Esophagus squamous epithelium (tissue), 5 donors: ENCODE results near the gene NR1I3. TPM values are rescaled to one million over a fixed set of nuclear protein-coding genes. Genes with fewer than 3 reads are reported as not detected.

Experiments used
- DNase-seq: peaks from one replicate; lab custom pipeline; 2025; lab: John Stamatoyannopoulos, UW
- H3K27ac ChIP-seq, 4 donors: fragments of 200-600 bp; sonication (generic); one replicate each; pipeline ENCODE4 v1.5.1; 2016 to 2019; ENCODE audit warnings: mild to moderate bottlenecking in 1 of 4
- H3K27me3 ChIP-seq, 4 donors: fragments of 200-600 bp; sonication (generic); 1 replicate in 3 of 4; 2 replicates in 1 of 4; pipeline versions ENCODE4 v1.5.1 to v1.6.0; 2017 to 2021; ENCODE audit warnings: antibody characterized with exemption in 1 of 4
- H3K36me3 ChIP-seq, 3 donors: fragments of 200-600 bp; sonication (generic); one replicate each; pipeline ENCODE4 v1.5.1; 2016 to 2019
- H3K4me1 ChIP-seq, 3 donors: fragments of 200-600 bp; sonication (generic); one replicate each; pipeline ENCODE4 v1.5.1; 2017 to 2019
- H3K4me3 ChIP-seq, 4 donors: fragments of 200-600 bp; sonication (generic); 1 replicate in 3 of 4; 2 replicates in 1 of 4; pipeline ENCODE4 v1.5.1; 2016 to 2019; ENCODE audit warnings: mild to moderate bottlenecking in 2 of 4, moderate library complexity in 1 of 4
- H3K9me3 ChIP-seq, 3 donors: fragments of 200-600 bp; sonication (generic); one replicate each; pipeline ENCODE4 v1.5.1; 2016 to 2019
- POLR2A ChIP-seq, 4 donors: fragments of 450-650 bp; IDR thresholded peaks; one replicate each; pipeline ENCODE4 v1.6.1; 2017; ENCODE audit warnings: antibody characterized with exemption in 4 of 4, mild to moderate bottlenecking in 4 of 4, moderate library complexity in 3 of 4
- WGBS, 2 donors: methylation state at CpG; one replicate each; pipeline ENCODE4 v1.1.5; 2018; 5-methylcytosine and 5-hydroxymethylcytosine counted together
- intact Hi-C: fragments of 100-400 bp; cut with DNase I; formaldehyde crosslinking; loops from one replicate; pipeline ENCODE4 v1.15.0; 2022
- total RNA-seq, 4 donors: library from RNA; depleted of rRNA; stranded (reverse); fragments of >200 nt; gene quantifications; one replicate each; pipeline ENCODE4 v1.1.0, GENCODE V29; 2016
- TF ChIP-seq, protein P1 (sequence below), 6 experiments: fragments of 450-650 bp in 4 of 6; fragments of 200-600 bp in 2 of 6; sonication (generic) in 2 of 6; IDR thresholded peaks; one replicate each; pipeline ENCODE4 v1.5.1; 2016 to 2019; ENCODE audit warnings: antibody characterized with exemption in 6 of 6, mild to moderate bottlenecking in 4 of 6, moderate library complexity in 4 of 6
- donor health status: DM: yes; HTN: yes; CAD: no.

Gene NR1I3
- total RNA-seq, 4 donors from 2014 or later: not detected

DNA sequence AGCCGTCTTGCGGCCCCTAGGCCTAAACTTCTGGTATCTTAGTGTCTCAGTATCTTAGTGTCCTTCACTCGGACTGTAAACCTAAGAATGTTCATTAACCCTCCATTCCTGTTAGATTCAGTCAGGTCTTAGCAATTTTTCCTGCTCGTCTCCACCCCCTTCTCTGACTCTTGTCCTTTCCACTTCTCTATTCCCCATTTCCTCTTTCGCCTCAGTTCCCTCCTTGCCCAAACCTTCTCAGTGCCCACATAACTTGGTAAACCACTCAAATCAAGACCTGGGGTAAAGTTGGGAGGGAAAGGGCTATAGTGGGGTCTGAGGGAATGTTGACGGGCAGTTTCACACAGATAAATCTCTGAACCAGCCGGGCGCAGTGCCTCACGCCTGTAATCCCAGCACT, 23.6 kb downstream of the NR1I3 start:
- DNase-seq: no peak
- TF ChIP-seq POLR2A (IDR thresholded peaks at IDR 0.05): no peak
- TF ChIP-seq, protein P1, sequence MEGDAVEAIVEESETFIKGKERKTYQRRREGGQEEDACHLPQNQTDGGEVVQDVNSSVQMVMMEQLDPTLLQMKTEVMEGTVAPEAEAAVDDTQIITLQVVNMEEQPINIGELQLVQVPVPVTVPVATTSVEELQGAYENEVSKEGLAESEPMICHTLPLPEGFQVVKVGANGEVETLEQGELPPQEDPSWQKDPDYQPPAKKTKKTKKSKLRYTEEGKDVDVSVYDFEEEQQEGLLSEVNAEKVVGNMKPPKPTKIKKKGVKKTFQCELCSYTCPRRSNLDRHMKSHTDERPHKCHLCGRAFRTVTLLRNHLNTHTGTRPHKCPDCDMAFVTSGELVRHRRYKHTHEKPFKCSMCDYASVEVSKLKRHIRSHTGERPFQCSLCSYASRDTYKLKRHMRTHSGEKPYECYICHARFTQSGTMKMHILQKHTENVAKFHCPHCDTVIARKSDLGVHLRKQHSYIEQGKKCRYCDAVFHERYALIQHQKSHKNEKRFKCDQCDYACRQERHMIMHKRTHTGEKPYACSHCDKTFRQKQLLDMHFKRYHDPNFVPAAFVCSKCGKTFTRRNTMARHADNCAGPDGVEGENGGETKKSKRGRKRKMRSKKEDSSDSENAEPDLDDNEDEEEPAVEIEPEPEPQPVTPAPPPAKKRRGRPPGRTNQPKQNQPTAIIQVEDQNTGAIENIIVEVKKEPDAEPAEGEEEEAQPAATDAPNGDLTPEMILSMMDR (IDR thresholded peaks at IDR 0.05): no peak
- Histone ChIP-seq H3K9me3 (no peaks in the 10 kb centered on the region), H3K27me3 (no peaks in the 10 kb centered on the region), H3K36me3 (peaks cover 34 to 61% (median 43%) of the 10 kb centered on the region in 3 donors), H3K27ac (peak overlapping the region in 2 of 4 donors; percentile 61 to 71), H3K4me3 (no peak overlapping the region), H3K4me1 (peaks cover 0 to 14% (median 1%) of the 10 kb centered on the region in 3 donors)
- WGBS, 2 donors: 81 to 86% methylated on average over 9 of the region's 9 CpGs
- intact Hi-C loops: no loop called here

DNA sequence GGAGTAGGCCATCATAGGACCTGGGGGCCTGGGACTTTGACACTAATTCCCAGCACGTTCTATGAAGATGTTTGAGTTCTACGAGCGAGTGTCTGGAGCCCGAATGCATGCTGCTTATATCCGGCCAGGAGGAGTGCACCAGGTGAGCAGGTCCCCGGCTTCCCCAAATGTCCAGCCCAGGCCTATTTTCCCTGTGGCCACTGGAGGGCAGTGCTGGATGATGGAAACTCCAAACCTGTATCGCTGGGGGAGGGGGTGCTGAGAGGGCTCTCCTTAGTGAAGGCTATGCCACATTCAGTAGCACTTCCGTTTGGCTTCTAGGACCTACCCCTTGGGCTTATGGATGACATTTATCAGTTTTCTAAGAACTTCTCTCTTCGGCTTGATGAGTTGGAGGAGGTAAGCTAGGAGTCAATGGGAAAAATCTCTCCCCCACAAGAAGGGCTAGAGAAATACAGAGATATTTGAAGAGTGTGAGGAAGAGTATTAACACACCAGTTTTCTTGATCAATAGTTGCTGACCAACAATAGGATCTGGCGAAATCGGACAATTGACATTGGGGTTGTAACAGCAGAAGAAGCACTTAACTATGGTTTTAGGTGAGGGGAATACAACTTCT, 28.1 kb downstream of the NR1I3 start:
- intact Hi-C loops: no loop called here
- peak overlapping the region in 2 of 4 donors; percentile 83 to 99 for H3K27ac ChIP-seq

DNA sequence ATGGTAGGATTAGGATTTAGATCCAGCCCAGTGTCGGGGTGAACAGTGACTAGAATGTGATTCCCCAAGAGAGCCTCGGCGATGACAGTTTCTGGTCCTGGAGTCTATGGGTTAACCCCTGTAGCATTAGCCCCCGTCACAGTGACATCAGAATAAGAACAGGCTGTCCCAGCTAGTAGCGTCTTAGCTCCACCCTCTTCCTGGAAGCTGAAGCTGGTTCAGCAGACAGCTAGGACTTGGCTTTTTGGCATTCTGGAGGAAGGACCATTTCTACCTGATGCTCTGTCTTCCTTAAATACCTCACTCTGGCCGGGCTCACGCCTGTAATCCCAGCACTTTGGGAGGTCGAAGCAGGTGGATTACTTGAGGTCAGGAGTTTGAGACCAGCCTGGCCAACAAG, 30.8 kb downstream of the NR1I3 start:
- peaks cover 28 to 89% (median 41%) of the 10 kb centered on the region in 3 donors for H3K36me3 ChIP-seq
- WGBS, 2 donors: 60 to 76% methylated on average over 4 to 5 of the region's 8 CpGs
- peak in 2 of 4 donors; percentile 33 to 49 for TF ChIP-seq POLR2A (IDR thresholded peaks at IDR 0.05)
- TF ChIP-seq, protein P1 (IDR thresholded peaks at IDR 0.05): no peak
- H3K4me1 ChIP-seq: peaks cover 6 to 79% (median 39%) of the 10 kb centered on the region in 3 donors
- intact Hi-C loops: no loop called here
- H3K4me3 ChIP-seq: peak overlapping the region in 3 of 4 donors; percentile 9 to 29 (median 15)
- DNase-seq: no peak
- H3K27me3 ChIP-seq: no peaks in the 10 kb centered on the region
- peak overlapping the region; percentile 37 to 99 (median 89) for H3K27ac ChIP-seq
- no peaks in the 10 kb centered on the region for H3K9me3 ChIP-seq

More for the DNA sequence above, 28.1 kb downstream of the NR1I3 start:
- peaks cover 0 to 56% (median 19%) of the 10 kb centered on the region in 3 donors for H3K4me1 ChIP-seq
- no peaks in the 10 kb centered on the region for H3K27me3 ChIP-seq
- H3K36me3 ChIP-seq: peaks cover 48 to 100% (median 65%) of the 10 kb centered on the region in 3 donors
- H3K4me3 ChIP-seq: no peak overlapping the region
- DNase-seq: no peak
- no peaks in the 10 kb centered on the region for H3K9me3 ChIP-seq
- TF ChIP-seq, protein P1 (IDR thresholded peaks at IDR 0.05): peak; percentile 70 to 88 (median 86)
- no peak for TF ChIP-seq POLR2A (IDR thresholded peaks at IDR 0.05)
- WGBS, 2 donors: 46 to 55% methylated on average over 8 to 11 of the region's 11 CpGs

DNA sequence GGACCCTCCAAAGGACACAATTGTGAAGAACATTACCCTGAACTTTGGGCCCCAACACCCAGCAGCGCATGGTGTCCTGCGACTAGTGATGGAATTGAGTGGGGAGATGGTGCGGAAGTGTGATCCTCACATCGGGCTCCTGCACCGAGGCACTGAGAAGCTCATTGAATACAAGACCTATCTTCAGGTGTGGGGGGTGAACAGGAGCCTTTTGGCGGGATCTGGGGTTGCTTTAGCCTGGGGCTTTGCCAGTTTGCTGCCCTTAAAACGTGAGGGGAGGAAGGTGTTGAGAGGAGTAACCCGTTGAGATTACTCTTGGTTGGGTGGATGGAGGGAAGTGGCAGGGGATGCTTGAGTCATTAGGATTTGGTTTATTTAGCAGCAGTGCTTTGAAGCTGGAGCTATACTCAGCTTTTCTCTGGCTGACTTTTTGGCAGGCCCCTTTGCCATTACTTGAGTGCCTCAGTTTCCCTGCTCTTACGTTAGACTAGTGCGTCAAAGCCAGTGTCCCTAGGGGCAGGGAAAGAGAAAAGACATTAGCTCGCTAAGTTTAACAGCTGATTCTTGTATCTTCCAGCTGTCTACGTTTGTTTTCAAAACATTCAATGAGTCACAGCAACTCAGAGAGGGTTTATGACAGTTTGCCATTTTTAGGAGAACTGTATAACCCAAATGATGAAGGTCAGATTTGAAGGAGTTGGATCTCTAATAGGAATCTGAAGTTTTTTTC, 31.4 kb downstream of the NR1I3 start:
- TF ChIP-seq POLR2A (IDR thresholded peaks at IDR 0.05): no peak
- TF ChIP-seq, protein P1 (IDR thresholded peaks at IDR 0.05): no peak
- no peaks in the 10 kb centered on the region for H3K27me3 ChIP-seq
- H3K4me3 ChIP-seq: peak overlapping the region in 2 of 4 donors; percentile 15 to 29
- no peak for DNase-seq
- H3K9me3 ChIP-seq: no peaks in the 10 kb centered on the region
- 73 to 75% methylated on average over 11 of the region's 12 CpGs for WGBS, 2 donors
- intact Hi-C loops: no loop called here
- H3K27ac ChIP-seq: peak overlapping the region; percentile 37 to 99 (median 89)
- peaks cover 8 to 83% (median 40%) of the 10 kb centered on the region in 3 donors for H3K4me1 ChIP-seq
- H3K36me3 ChIP-seq: peaks cover 25 to 83% (median 35%) of the 10 kb centered on the region in 3 donors
